HG02884 (cell line): ENCODE results near the gene WNT8A.

Source experiments
- ATAC-seq: cut with Tn5 transposase; IDR thresholded peaks from one replicate; pipeline ENCODE4 v1.9.1; 2021; ENCODE audit warnings: mild to moderate bottlenecking, moderate library complexity; ENCODE audit not compliant: unreplicated experiment

WNT8A gene

GRCh38 chr5:138138949-138139780 lies 55.3 kb downstream of the WNT8A start, which contains the start of gene NME5:
TSS of gene NME5 (minus strand) at chr5:138139428. CDS start at chr5:138138780, 648 bp downstream.
- no peak for ATAC-seq

GRCh38 chr5:138139781-138140090 lies 55.9 kb downstream of the WNT8A start:
- ATAC-seq: no peak

GRCh38 chr5:138140268-138140667 lies 56.4 kb downstream of the WNT8A start:
- no peak for ATAC-seq
